Suppressor macrophage treated with lipopolysaccharide for 1 hour (primary cell): Measurements from ENCODE around the gene GOSR1.

Experiments used
- DNase-seq, 3 donors: peaks; one replicate each; pipeline ENCODE4 v3.0.0-alpha.2; 2020 to 2022

The GOSR1 gene

DNA sequence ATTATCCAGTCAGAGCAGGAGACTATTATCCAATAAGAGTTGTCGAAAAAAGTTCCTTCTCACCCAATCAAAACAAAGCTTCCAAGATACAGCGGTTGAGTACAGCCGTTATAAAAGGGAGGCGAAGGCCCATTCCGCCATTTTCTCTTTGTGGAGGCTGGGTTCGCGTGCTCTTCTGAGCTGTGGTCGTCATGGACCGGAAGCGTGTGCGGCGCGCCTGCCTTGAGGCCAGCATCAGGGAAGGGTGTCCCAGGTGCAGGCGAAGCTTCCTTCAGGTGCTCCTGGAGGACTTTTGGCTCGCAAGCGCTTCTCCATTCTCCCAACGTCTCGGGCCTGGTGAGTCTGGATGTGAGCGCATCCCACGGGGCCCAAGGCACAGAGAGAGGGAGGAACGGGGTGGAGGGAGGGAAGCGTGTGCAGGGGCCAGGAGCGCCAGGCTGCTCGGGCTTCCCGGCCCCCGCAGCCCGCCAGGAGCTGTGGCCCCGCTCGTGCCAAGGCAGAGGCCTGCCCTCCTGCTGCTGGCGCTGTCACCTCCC, 99.2 kb downstream of the GOSR1 start:
- DNase-seq: no peak
